GM23338 (cell line): ENCODE measurements around the gene SND1. TPM values are rescaled to one million over a fixed set of nuclear protein-coding genes. Genes with fewer than 3 reads are reported as not detected.

Source experiments
- ATAC-seq: fragments of 200-7000 bp; cut with Tn5 transposase; 3 replicates; pipeline ENCODE4 v1.9.1; 2020
- DNase-seq: peaks from one replicate; pipeline ENCODE4 v3.0.0-alpha.2; 2015; ENCODE audit warnings: low spot score
- H2AFZ ChIP-seq: fragments of 200-600 bp; sonication (generic); 2 replicates; pipeline ENCODE4 v1.8.0; 2016; ENCODE audit warnings: antibody characterized with exemption, mild to moderate bottlenecking, moderate library complexity
- H3F3A ChIP-seq: fragments of 200-600 bp; sonication (generic); replicated peaks from 2 replicates; pipeline ENCODE4 v1.8.0; 2017; ENCODE audit warnings: antibody characterized with exemption, mixed run types, low read depth
- H3K27ac ChIP-seq: fragments of 200-600 bp; sonication (generic); 2 replicates; pipeline ENCODE4 v1.6.1; 2016; ENCODE audit warnings: low read depth
- H3K27me3 ChIP-seq: fragments of 200-600 bp; sonication (generic); 2 replicates; pipeline ENCODE4 v1.8.0; 2016; ENCODE audit warnings: mild to moderate bottlenecking, mixed run types, moderate library complexity; ENCODE audit not compliant: insufficient read depth
- H3K36me3 ChIP-seq: fragments of 200-600 bp; sonication (generic); 2 replicates; pipeline ENCODE4 v1.8.0; 2016; ENCODE audit warnings: mild to moderate bottlenecking; ENCODE audit not compliant: insufficient read depth
- H3K4me1 ChIP-seq: fragments of 200-600 bp; sonication (generic); 2 replicates; pipeline ENCODE4 v1.8.0; 2016; ENCODE audit warnings: mild to moderate bottlenecking, moderate library complexity; ENCODE audit not compliant: insufficient read depth
- H3K4me2 ChIP-seq: fragments of 200-600 bp; sonication (generic); 2 replicates; pipeline ENCODE4 v1.7.1; 2017; ENCODE audit warnings: mixed run types
- H3K4me3 ChIP-seq: fragments of 200-600 bp; sonication (generic); 2 replicates; pipeline ENCODE4 v1.6.1; 2016; ENCODE audit warnings: mixed run types
- H3K79me2 ChIP-seq: fragments of 200-600 bp; sonication (generic); replicated peaks from 2 replicates; pipeline ENCODE4 v1.8.0; 2017; ENCODE audit warnings: mild to moderate bottlenecking; ENCODE audit not compliant: insufficient read depth
- H3K9me2 ChIP-seq: fragments of 200-600 bp; sonication (generic); 2 replicates; pipeline ENCODE4 v1.8.0; 2017; ENCODE audit not compliant: insufficient read depth
- H4K20me1 ChIP-seq: fragments of 200-600 bp; sonication (generic); replicated peaks from 2 replicates; pipeline ENCODE4 v1.8.0; 2017; ENCODE audit warnings: mild to moderate bottlenecking; ENCODE audit not compliant: insufficient read depth
- H3K27ac Mint-ChIP-seq: 2 replicates; pipeline ENCODE4 v1.8.0; 2020; ENCODE audit warnings: inconsistent platforms, mild to moderate bottlenecking, moderate library complexity, mixed read lengths
- H3K27me3 Mint-ChIP-seq: 3 replicates; pipeline ENCODE4 v1.8.0; 2022; ENCODE audit warnings: low read depth, mild to moderate bottlenecking, moderate library complexity, mixed read lengths, inconsistent platforms; ENCODE audit not compliant: insufficient read depth, poor library complexity
- H3K36me3 Mint-ChIP-seq: 3 replicates; pipeline ENCODE4 v1.8.0; 2021; ENCODE audit warnings: low read depth, mild to moderate bottlenecking, inconsistent platforms, moderate library complexity, mixed read lengths
- H3K4me1 Mint-ChIP-seq: 3 replicates; pipeline ENCODE4 v1.8.0; 2020; ENCODE audit warnings: mild to moderate bottlenecking, inconsistent platforms, mixed read lengths
- H3K4me3 Mint-ChIP-seq: 3 replicates; pipeline ENCODE4 v1.8.0; 2021; ENCODE audit warnings: moderate library complexity, mild to moderate bottlenecking, inconsistent platforms, mixed read lengths
- H3K9me3 Mint-ChIP-seq: 3 replicates; pipeline ENCODE4 v1.8.0; 2020; ENCODE audit warnings: moderate library complexity, mild to moderate bottlenecking, inconsistent platforms, mixed read lengths
- CREB1 ChIP-seq: fragments of 250-450 bp; sonication (Bioruptor Pico); IDR thresholded peaks from 2 replicates; pipeline ENCODE4 v1.5.0; 2020; ENCODE audit warnings: low read depth, mild to moderate bottlenecking, moderate library complexity
- ETS1 ChIP-seq: IDR thresholded peaks from 2 replicates; pipeline ENCODE4 v1.6.1; 2016; ENCODE audit warnings: antibody characterized with exemption
- EZH2phosphoT487 ChIP-seq: fragments of 200-600 bp; sonication (generic); IDR thresholded peaks from one replicate; pipeline ENCODE4 v1.8.1; 2018; ENCODE audit warnings: antibody characterized with exemption; ENCODE audit not compliant: unreplicated experiment
- JUNB ChIP-seq: IDR thresholded peaks from one replicate; pipeline ENCODE4 v1.6.1; 2016; ENCODE audit warnings: antibody characterized with exemption; ENCODE audit not compliant: unreplicated experiment
- NANOG ChIP-seq: IDR thresholded peaks from 2 replicates; pipeline ENCODE4 v1.6.1; 2016; ENCODE audit warnings: antibody characterized with exemption, borderline replicate concordance
- POLR2AphosphoS5 ChIP-seq: IDR thresholded peaks from 2 replicates; pipeline ENCODE4 v1.6.1; 2016; ENCODE audit warnings: antibody characterized with exemption, low read depth
- REST ChIP-seq: IDR thresholded peaks from one replicate; pipeline ENCODE4 v1.6.1; 2018; ENCODE audit warnings: antibody characterized with exemption; ENCODE audit not compliant: unreplicated experiment
- ZNF114 ChIP-seq: fragments of 250-450 bp; sonication (Bioruptor Pico); IDR thresholded peaks from 2 replicates; pipeline ENCODE4 v1.5.0; 2020; ENCODE audit warnings: mild to moderate bottlenecking, moderate library complexity
- ZNF331 ChIP-seq: fragments of 250-450 bp; sonication (Bioruptor Pico); IDR thresholded peaks from 2 replicates; pipeline ENCODE4 v1.5.0; 2020; ENCODE audit warnings: low read depth, mild to moderate bottlenecking, moderate library complexity
- polyA plus RNA-seq: library from polyadenylated mRNA; unstranded; fragments of >200 nt; fragmentation: Nextera tagmentation; extraction: Ambion mirVana; gene quantifications from 2 replicates; pipeline ENCODE4 v1.2.1, GENCODE V29; 2016
- total RNA-seq: library from RNA; depleted of rRNA; stranded (reverse); fragments of >200 nt; shearing (Covaris generic); gene quantifications from 2 replicates; pipeline ENCODE4 v1.2.3, GENCODE V29; 2014
- TF ChIP-seq, protein P1 (sequence below): fragments of 250-450 bp; sonication (Bioruptor Pico); IDR thresholded peaks from 2 replicates; pipeline ENCODE4 v1.5.0; 2020; ENCODE audit warnings: mild to moderate bottlenecking, moderate library complexity

Gene SND1
- total and polyA plus RNA-seq, 2 experiments from 2014 or later = 107 to 254 TPM

GRCh38 chr7:127690806-127691205 lies 38.8 kb downstream of the SND1 start:
- peaks cover 49% of the 10 kb centered on the region for H3K4me1 Mint-ChIP-seq
- no peak overlapping the region for H3K27ac ChIP-seq
- peaks cover 34% of the 10 kb centered on the region for H3K36me3 ChIP-seq

DNA sequence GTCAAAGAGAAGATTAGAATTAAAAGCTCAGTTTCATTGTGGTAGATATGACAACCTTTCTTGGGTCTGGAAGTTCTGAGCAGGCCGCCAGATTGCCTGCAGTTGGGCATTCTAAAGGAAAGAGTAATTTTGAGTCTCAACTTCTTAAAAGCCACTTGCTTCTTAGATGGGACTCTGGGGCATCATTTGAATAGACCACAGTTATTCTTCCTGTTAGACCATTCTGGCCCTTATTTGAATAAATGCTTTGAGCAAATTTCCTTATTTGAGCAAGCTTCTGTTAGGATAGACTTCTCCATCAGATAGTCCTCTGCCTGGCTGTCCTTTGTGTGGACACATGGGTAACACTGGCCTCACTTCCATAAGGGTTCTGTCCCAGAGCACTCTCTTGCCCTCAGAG lies 40.2 kb downstream of the SND1 start:
- ATAC-seq = no peak
- no peaks in the 10 kb centered on the region for H3F3A ChIP-seq
- H3K9me2 ChIP-seq = no peaks in the 10 kb centered on the region
- peaks cover 38% of the 10 kb centered on the region for H3K36me3 ChIP-seq
- peaks cover 71% of the 10 kb centered on the region for H3K36me3 Mint-ChIP-seq
- H3K4me2 ChIP-seq = no peak overlapping the region
- peak overlapping the region; percentile 63 for H3K27ac Mint-ChIP-seq
- peaks cover 100% of the 10 kb centered on the region for H3K79me2 ChIP-seq
- H2AFZ ChIP-seq = no peak overlapping the region
- no peak overlapping the region for H3K4me3 Mint-ChIP-seq
- no peaks in the 10 kb centered on the region for H3K9me3 Mint-ChIP-seq
- peaks cover 41% of the 10 kb centered on the region for H3K4me1 Mint-ChIP-seq
- DNase-seq = no peak
- H3K27ac ChIP-seq = no peak overlapping the region
- no peak overlapping the region for H3K4me3 ChIP-seq
- no peaks in the 10 kb centered on the region for H3K27me3 ChIP-seq
- peaks cover 30% of the 10 kb centered on the region for H4K20me1 ChIP-seq
- no peaks in the 10 kb centered on the region for H3K27me3 Mint-ChIP-seq
- no peaks in the 10 kb centered on the region; the same call in 1 of the 2 replicates for H3K4me1 ChIP-seq
- TF ChIP-seq EZH2phosphoT487 (no peak), POLR2AphosphoS5 (no peak), ZNF114 (CRISPR knock-in tag) (no peak), NANOG (no peak), ZNF331 (CRISPR knock-in tag) (no peak), CREB1 (CRISPR knock-in tag) (no peak), REST (no peak), JUNB (no peak)
- TF ChIP-seq, protein P1, sequence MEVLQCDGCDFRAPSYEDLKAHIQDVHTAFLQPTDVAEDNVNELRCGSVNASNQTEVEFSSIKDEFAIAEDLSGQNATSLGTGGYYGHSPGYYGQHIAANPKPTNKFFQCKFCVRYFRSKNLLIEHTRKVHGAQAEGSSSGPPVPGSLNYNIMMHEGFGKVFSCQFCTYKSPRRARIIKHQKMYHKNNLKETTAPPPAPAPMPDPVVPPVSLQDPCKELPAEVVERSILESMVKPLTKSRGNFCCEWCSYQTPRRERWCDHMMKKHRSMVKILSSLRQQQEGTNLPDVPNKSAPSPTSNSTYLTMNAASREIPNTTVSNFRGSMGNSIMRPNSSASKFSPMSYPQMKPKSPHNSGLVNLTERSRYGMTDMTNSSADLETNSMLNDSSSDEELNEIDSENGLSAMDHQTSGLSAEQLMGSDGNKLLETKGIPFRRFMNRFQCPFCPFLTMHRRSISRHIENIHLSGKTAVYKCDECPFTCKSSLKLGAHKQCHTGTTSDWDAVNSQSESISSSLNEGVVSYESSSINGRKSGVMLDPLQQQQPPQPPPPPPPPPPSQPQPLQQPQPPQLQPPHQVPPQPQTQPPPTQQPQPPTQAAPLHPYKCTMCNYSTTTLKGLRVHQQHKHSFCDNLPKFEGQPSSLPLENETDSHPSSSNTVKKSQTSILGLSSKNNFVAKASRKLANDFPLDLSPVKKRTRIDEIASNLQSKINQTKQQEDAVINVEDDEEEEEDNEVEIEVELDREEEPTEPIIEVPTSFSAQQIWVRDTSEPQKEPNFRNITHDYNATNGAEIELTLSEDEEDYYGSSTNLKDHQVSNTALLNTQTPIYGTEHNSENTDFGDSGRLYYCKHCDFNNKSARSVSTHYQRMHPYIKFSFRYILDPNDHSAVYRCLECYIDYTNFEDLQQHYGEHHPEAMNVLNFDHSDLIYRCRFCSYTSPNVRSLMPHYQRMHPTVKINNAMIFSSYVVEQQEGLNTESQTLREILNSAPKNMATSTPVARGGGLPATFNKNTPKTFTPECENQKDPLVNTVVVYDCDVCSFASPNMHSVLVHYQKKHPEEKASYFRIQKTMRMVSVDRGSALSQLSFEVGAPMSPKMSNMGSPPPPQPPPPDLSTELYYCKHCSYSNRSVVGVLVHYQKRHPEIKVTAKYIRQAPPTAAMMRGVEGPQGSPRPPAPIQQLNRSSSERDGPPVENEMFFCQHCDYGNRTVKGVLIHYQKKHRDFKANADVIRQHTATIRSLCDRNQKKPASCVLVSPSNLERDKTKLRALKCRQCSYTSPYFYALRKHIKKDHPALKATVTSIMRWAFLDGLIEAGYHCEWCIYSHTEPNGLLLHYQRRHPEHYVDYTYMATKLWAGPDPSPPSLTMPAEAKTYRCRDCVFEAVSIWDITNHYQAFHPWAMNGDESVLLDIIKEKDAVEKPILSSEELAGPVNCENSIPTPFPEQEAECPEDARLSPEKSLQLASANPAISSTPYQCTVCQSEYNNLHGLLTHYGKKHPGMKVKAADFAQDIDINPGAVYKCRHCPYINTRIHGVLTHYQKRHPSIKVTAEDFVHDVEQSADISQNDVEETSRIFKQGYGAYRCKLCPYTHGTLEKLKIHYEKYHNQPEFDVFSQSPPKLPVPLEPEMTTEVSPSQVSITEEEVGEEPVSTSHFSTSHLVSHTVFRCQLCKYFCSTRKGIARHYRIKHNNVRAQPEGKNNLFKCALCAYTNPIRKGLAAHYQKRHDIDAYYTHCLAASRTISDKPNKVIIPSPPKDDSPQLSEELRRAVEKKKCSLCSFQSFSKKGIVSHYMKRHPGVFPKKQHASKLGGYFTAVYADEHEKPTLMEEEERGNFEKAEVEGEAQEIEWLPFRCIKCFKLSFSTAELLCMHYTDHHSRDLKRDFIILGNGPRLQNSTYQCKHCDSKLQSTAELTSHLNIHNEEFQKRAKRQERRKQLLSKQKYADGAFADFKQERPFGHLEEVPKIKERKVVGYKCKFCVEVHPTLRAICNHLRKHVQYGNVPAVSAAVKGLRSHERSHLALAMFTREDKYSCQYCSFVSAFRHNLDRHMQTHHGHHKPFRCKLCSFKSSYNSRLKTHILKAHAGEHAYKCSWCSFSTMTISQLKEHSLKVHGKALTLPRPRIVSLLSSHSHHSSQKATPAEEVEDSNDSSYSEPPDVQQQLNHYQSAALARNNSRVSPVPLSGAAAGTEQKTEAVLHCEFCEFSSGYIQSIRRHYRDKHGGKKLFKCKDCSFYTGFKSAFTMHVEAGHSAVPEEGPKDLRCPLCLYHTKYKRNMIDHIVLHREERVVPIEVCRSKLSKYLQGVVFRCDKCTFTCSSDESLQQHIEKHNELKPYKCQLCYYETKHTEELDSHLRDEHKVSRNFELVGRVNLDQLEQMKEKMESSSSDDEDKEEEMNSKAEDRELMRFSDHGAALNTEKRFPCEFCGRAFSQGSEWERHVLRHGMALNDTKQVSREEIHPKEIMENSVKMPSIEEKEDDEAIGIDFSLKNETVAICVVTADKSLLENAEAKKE (CRISPR knock-in tag) = no peak

More at GRCh38 chr7:127690806-127691205, 38.8 kb downstream of the SND1 start:
- Mint-ChIP-seq H3K36me3 (peaks cover 72% of the 10 kb centered on the region), H3K27ac (no peak overlapping the region), H3K9me3 (no peaks in the 10 kb centered on the region), H3K27me3 (peaks cover 3% of the 10 kb centered on the region), H3K4me3 (no peak overlapping the region)
- Histone ChIP-seq H4K20me1 (peaks cover 21% of the 10 kb centered on the region), H3K79me2 (peaks cover 100% of the 10 kb centered on the region), H3F3A (no peaks in the 10 kb centered on the region), H3K27me3 (no peaks in the 10 kb centered on the region), H2AFZ (no peak overlapping the region), H3K4me1 (peaks cover 5% of the 10 kb centered on the region), H3K4me2 (no peak overlapping the region), H3K9me2 (no peaks in the 10 kb centered on the region), H3K4me3 (no peak overlapping the region)
- no peak for DNase-seq
- no peak for TF ChIP-seq ETS1
- TF ChIP-seq ZNF331 (CRISPR knock-in tag) = no peak
- no peak for TF ChIP-seq POLR2AphosphoS5
- no peak for ATAC-seq
